Parathyroid adenoma (tissue), 2 donors: Measurements from ENCODE around the gene SND1.

Experiments
- H2AFZ ChIP-seq: fragments of 300-600 bp; sonication (generic); one replicate; pipeline ENCODE4 v1.7.0; 2017; ENCODE audit warnings: antibody characterized with exemption, mild to moderate bottlenecking
- H3K27ac ChIP-seq: fragments of 300-600 bp; sonication (generic); one replicate; pipeline ENCODE4 v1.7.0; 2017
- H3K27me3 ChIP-seq: fragments of 300-600 bp; sonication (generic); one replicate; pipeline ENCODE4 v1.7.0; 2017; ENCODE audit warnings: low read length; ENCODE audit not compliant: control insufficient read depth, insufficient read depth
- H3K36me3 ChIP-seq: fragments of 300-600 bp; sonication (generic); one replicate; pipeline ENCODE4 v1.7.0; 2017; ENCODE audit warnings: low read length; ENCODE audit not compliant: control insufficient read depth, insufficient read depth
- H3K4me1 ChIP-seq: fragments of 300-600 bp; sonication (generic); one replicate; pipeline ENCODE4 v1.7.0; 2017; ENCODE audit warnings: control low read depth
- H3K4me2 ChIP-seq: fragments of 300-600 bp; sonication (generic); one replicate; pipeline ENCODE4 v1.7.0; 2017; ENCODE audit warnings: low read length
- H3K4me3 ChIP-seq: fragments of 300-600 bp; sonication (generic); one replicate; pipeline ENCODE4 v1.7.0; 2017; ENCODE audit warnings: low read depth, low read length
- H3K79me2 ChIP-seq: fragments of 300-600 bp; sonication (generic); one replicate; pipeline ENCODE4 v1.7.0; 2017; ENCODE audit warnings: control low read depth
- H3K9ac ChIP-seq: fragments of 300-600 bp; sonication (generic); one replicate; pipeline ENCODE4 v1.7.0; 2017; ENCODE audit warnings: mild to moderate bottlenecking
- H3K9me3 ChIP-seq: fragments of 300-600 bp; sonication (generic); one replicate; pipeline ENCODE4 v1.7.0; 2017; ENCODE audit warnings: low read length; ENCODE audit not compliant: control insufficient read depth
- TF ChIP-seq, protein P1 (sequence below): fragments of 300-600 bp; sonication (generic); IDR thresholded peaks from one replicate; pipeline ENCODE4 v1.7.0; 2017; ENCODE audit warnings: antibody characterized with exemption, mild to moderate bottlenecking
- donor health status: primary hyperparathyroidism.

Gene SND1

DNA sequence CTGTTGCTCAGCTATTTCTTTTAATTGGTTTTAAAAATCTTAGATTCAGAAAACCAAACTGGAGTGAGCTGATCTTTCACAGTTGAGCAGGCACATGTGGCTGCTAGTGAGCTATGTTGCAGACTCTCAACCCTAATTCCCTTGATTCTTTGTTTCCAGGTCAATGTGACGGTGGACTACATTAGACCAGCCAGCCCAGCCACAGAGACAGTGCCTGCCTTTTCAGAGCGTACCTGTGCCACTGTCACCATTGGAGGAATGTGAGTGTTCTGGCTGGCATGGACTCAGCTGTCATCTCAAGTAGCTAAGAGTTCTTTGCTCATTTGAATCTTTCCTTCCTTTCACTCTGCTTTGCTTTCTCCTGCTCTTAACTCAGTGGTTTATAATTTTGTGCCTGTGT is 192.2 kb downstream of the SND1 start:
- H3K79me2 ChIP-seq = no peaks in the 10 kb centered on the region
- TF ChIP-seq, protein P1, sequence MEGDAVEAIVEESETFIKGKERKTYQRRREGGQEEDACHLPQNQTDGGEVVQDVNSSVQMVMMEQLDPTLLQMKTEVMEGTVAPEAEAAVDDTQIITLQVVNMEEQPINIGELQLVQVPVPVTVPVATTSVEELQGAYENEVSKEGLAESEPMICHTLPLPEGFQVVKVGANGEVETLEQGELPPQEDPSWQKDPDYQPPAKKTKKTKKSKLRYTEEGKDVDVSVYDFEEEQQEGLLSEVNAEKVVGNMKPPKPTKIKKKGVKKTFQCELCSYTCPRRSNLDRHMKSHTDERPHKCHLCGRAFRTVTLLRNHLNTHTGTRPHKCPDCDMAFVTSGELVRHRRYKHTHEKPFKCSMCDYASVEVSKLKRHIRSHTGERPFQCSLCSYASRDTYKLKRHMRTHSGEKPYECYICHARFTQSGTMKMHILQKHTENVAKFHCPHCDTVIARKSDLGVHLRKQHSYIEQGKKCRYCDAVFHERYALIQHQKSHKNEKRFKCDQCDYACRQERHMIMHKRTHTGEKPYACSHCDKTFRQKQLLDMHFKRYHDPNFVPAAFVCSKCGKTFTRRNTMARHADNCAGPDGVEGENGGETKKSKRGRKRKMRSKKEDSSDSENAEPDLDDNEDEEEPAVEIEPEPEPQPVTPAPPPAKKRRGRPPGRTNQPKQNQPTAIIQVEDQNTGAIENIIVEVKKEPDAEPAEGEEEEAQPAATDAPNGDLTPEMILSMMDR = no peak
- no peak overlapping the region for H3K9ac ChIP-seq
- H3K4me3 ChIP-seq = no peak overlapping the region
- H3K4me1 ChIP-seq = peaks cover 14% of the 10 kb centered on the region
- H3K36me3 ChIP-seq = no peaks in the 10 kb centered on the region
- no peaks in the 10 kb centered on the region for H3K9me3 ChIP-seq
- no peaks in the 10 kb centered on the region for H3K27me3 ChIP-seq
- no peak overlapping the region for H3K4me2 ChIP-seq
- no peak overlapping the region for H2AFZ ChIP-seq
- peak overlapping the region; percentile 74 for H3K27ac ChIP-seq

DNA sequence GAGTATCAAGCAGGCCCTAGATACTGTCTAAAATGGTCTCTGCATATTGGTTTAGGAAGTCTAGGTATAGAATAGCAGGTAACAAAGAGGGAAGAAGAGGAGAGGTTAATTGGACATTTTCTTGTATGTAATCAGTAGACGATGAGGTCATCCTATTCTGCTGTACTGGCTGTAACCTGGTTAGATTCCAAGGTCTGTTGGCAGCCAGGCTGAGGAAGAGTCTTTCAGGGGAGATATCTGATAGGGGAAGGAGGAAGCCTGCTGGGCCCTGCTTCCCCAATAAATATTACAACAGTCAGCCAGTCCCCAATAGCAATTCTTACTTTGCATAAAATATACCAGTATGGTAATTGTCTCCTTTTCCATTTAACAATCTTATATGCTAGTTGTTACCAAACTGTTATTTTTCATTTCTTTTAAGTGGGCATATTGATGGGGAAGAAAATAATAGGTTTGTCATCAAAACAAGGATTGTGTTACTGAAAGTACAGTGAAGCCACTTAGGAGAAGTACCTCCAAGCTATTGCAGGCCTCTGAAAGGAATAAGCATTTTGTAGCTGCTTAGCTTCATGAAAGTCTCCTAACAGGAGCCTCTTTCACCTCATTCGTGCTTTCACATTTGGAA is 192.8 kb downstream of the SND1 start:
- no peak overlapping the region for H3K9ac ChIP-seq

DNA sequence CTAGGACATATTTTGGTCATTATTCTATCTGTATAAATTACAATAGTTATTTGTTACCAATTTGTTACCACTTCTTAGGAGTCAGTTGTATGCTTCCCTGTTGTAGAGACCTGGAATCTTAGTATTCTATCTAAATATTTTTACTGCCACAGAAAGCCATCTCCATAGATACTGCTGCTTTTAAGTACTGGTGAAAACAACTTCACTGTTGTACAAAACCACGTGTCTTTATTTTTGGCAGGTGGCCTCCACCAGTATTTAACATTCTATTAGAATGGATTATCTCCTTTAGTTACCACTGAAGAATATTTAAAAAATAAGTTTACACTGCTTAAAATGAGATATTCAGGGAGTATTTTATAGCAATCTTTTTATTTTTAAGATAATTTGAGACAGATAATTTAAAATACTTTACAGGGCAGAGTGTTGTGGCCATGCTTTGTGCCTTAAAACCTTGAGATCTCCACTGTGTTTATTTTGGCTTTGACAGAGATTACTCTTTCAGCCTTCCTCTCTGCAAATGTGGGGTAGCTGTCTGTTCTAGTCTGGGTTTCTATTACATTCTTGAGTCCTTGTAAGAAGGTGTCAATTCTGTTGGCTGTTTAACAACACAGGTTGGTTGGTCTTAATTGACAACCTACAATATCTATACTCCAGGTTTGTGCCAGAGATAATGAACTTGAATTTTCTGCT is 193.7 kb downstream of the SND1 start:
- Histone ChIP-seq H3K27ac (peak overlapping the region; percentile 74), H3K4me1 (peaks cover 14% of the 10 kb centered on the region), H2AFZ (no peak overlapping the region), H3K27me3 (no peaks in the 10 kb centered on the region), H3K4me2 (no peak overlapping the region), H3K9me3 (no peaks in the 10 kb centered on the region), H3K36me3 (no peaks in the 10 kb centered on the region), H3K9ac (no peak overlapping the region), H3K4me3 (no peak overlapping the region), H3K79me2 (no peaks in the 10 kb centered on the region)
- TF ChIP-seq, protein P1 = no peak

More for the DNA sequence above, 192.8 kb downstream of the SND1 start:
- H3K4me2 ChIP-seq = no peak overlapping the region
- no peaks in the 10 kb centered on the region for H3K79me2 ChIP-seq
- no peaks in the 10 kb centered on the region for H3K27me3 ChIP-seq
- TF ChIP-seq, protein P1 = no peak
- H3K9me3 ChIP-seq = no peaks in the 10 kb centered on the region
- peak overlapping the region; percentile 74 for H3K27ac ChIP-seq
- H2AFZ ChIP-seq = no peak overlapping the region
- no peaks in the 10 kb centered on the region for H3K36me3 ChIP-seq
- peaks cover 14% of the 10 kb centered on the region for H3K4me1 ChIP-seq
- H3K4me3 ChIP-seq = no peak overlapping the region

DNA sequence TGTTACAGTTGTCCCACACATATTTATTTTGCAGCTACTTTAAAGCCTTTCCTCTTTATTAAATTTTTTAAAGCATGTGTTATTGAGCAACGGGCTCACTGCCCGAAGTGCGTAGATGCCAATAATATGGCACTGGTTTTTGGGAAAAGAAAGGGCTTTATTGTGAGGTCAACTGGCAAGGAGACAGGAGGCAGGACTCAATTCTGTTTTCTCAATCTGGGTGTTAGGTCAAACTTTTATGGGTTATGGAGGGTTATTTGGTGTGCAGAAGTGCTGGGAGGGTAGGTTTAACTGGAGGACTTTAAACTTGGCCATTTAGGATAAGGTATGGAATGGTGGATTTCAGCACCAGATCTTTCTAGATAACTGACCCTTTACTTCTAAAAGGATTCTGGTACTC is 195.6 kb downstream of the SND1 start:
- Histone ChIP-seq H3K27me3 (no peaks in the 10 kb centered on the region), H3K4me3 (no peak overlapping the region), H3K9ac (no peak overlapping the region), H3K79me2 (no peaks in the 10 kb centered on the region), H2AFZ (no peak overlapping the region), H3K4me1 (peaks cover 14% of the 10 kb centered on the region), H3K9me3 (no peaks in the 10 kb centered on the region), H3K27ac (no peak overlapping the region), H3K36me3 (no peaks in the 10 kb centered on the region), H3K4me2 (no peak overlapping the region)
- TF ChIP-seq, protein P1 = no peak

DNA sequence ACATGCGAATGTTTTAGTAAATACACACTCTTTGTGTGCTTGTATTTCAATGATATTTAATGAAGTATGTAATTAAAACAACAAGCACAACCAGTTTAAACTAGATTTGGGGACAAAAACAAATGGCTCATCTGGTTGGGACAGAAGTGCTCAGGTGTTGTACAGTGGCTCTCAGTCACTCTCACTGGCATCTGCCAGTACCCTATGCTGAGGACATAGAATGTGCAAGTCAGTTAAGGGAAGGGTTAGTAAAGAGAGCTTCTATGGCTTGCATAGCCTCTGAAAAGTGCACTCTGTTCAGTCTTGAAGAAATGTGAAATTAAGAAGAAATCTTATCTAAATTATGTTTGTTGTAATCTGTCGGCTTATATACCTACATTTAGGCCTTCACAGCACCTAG is 196.2 kb downstream of the SND1 start:
- Histone ChIP-seq H3K27me3 (no peaks in the 10 kb centered on the region), H3K4me3 (no peak overlapping the region), H3K9me3 (no peaks in the 10 kb centered on the region), H3K36me3 (no peaks in the 10 kb centered on the region), H2AFZ (no peak overlapping the region), H3K27ac (no peak overlapping the region), H3K9ac (no peak overlapping the region), H3K79me2 (no peaks in the 10 kb centered on the region), H3K4me1 (peaks cover 14% of the 10 kb centered on the region), H3K4me2 (no peak overlapping the region)
- TF ChIP-seq, protein P1 = no peak
